Neural cell (in vitro differentiated cells): ENCODE results near the gene TMEM74B. TPM values are rescaled to one million over a fixed set of nuclear protein-coding genes. Genes with fewer than 3 reads are reported as not detected.
"Not testable (repeated sequence)": the region's sequence is repeated elsewhere in the genome, so short reads cannot be mapped to it uniquely, and the experiment has no call there.

Experiments
- H2AFZ ChIP-seq: fragments of 200-600, 300-800 bp; sonication (generic), shearing (Covaris generic); 2 replicates; pipeline ENCODE4 v1.6.0; 2014; ENCODE audit warnings: low read depth, mild to moderate bottlenecking, antibody characterized with exemption, low read length, moderate library complexity
- H3F3A ChIP-seq: fragments of 200-600 bp; shearing (Covaris generic); 2 replicates; pipeline ENCODE4 v1.6.1; 2016; ENCODE audit warnings: mild to moderate bottlenecking, moderate library complexity, mixed read lengths, antibody characterized with exemption, low read length; ENCODE audit not compliant: insufficient read depth, poor library complexity, severe bottlenecking
- H3K27ac ChIP-seq: fragments of 200-600, 300-800 bp; sonication (generic), shearing (Covaris generic); 2 replicates; pipeline ENCODE4 v1.5.1; 2014; ENCODE audit warnings: mild to moderate bottlenecking, low read length, moderate library complexity
- H3K27me3 ChIP-seq: fragments of 300-800, 200-600 bp; sonication (generic), shearing (Covaris generic); 2 replicates; pipeline ENCODE4 v1.6.0; 2014; ENCODE audit warnings: mild to moderate bottlenecking, low read depth, low read length, moderate library complexity; ENCODE audit not compliant: insufficient read depth
- H3K36me3 ChIP-seq: fragments of 300-800, 200-600 bp; sonication (generic), shearing (Covaris generic); 2 replicates; pipeline ENCODE4 v1.5.1; 2014; ENCODE audit warnings: mild to moderate bottlenecking, antibody characterized with exemption, low read length, moderate library complexity; ENCODE audit not compliant: insufficient read depth
- H3K4me2 ChIP-seq: fragments of 300-800, 200-600 bp; sonication (generic), shearing (Covaris generic); 2 replicates; pipeline ENCODE4 v1.6.0; 2014; ENCODE audit warnings: mild to moderate bottlenecking, low read length
- H3K4me3 ChIP-seq: fragments of 300-800, 200-600 bp; sonication (generic), shearing (Covaris generic); 2 replicates; pipeline ENCODE4 v1.5.1; 2014; ENCODE audit warnings: mild to moderate bottlenecking, low read length, moderate library complexity
- H3K79me2 ChIP-seq: fragments of 200-600 bp; shearing (Covaris generic); replicated peaks from 2 replicates; pipeline ENCODE4 v1.6.0; 2014; ENCODE audit warnings: mild to moderate bottlenecking, low read length, moderate library complexity; ENCODE audit not compliant: insufficient read depth
- H3K9ac ChIP-seq: fragments of 300-800, 200-600 bp; sonication (generic), shearing (Covaris generic); 2 replicates; pipeline ENCODE4 v1.6.1; 2016; ENCODE audit warnings: mild to moderate bottlenecking, low read length, mixed read lengths
- H3K9me2 ChIP-seq: fragments of 200-600 bp; shearing (Covaris generic); 2 replicates; pipeline ENCODE4 v1.6.1; 2016; ENCODE audit warnings: mild to moderate bottlenecking, low read length, mixed read lengths; ENCODE audit not compliant: insufficient read depth
- H3K9me3 ChIP-seq: fragments of 200-600, 300-800 bp; sonication (generic), shearing (Covaris generic); 2 replicates; pipeline ENCODE4 v1.6.1; 2016; ENCODE audit warnings: mild to moderate bottlenecking, mixed run types, low read length, moderate library complexity, mixed read lengths
- H4K20me1 ChIP-seq: fragments of 200-600 bp; shearing (Covaris generic); 2 replicates; pipeline ENCODE4 v1.6.1; 2016; ENCODE audit warnings: mild to moderate bottlenecking, mixed run types; ENCODE audit not compliant: insufficient read depth
- CTCF ChIP-seq: fragments of 450-650 bp; IDR thresholded peaks from 2 replicates; pipeline ENCODE4 v1.5.1; 2014; ENCODE audit warnings: antibody characterized with exemption, mild to moderate bottlenecking, moderate library complexity; ENCODE audit not compliant: poor library complexity, severe bottlenecking
- EP300 ChIP-seq: fragments of 450-650 bp; conservative IDR thresholded peaks from 2 replicates; pipeline ENCODE4 v1.6.1; 2014; ENCODE audit warnings: antibody characterized with exemption, mild to moderate bottlenecking, moderate library complexity; ENCODE audit not compliant: poor library complexity, severe bottlenecking
- EZH2 ChIP-seq: fragments of 200-600, 300-800 bp; shearing (Covaris generic), sonication (generic); IDR thresholded peaks from 2 replicates; pipeline ENCODE4 v1.6.1; 2014; ENCODE audit warnings: antibody characterized with exemption, low read length, borderline replicate concordance, mild to moderate bottlenecking; ENCODE audit not compliant: insufficient read depth, poor library complexity, severe bottlenecking
- MXI1 ChIP-seq: fragments of 450-650 bp; conservative IDR thresholded peaks from 2 replicates; pipeline ENCODE4 v1.6.1; 2014; ENCODE audit warnings: antibody characterized with exemption, mild to moderate bottlenecking; ENCODE audit not compliant: poor library complexity, severe bottlenecking
- POLR2AphosphoS5 ChIP-seq: IDR thresholded peaks from 2 replicates; pipeline ENCODE4 v1.6.1; 2012
- RAD21 ChIP-seq: fragments of 450-650 bp; conservative IDR thresholded peaks from 2 replicates; pipeline ENCODE4 v1.6.1; 2014; ENCODE audit warnings: antibody characterized with exemption, mild to moderate bottlenecking, moderate library complexity
- REST ChIP-seq: IDR thresholded peaks from 2 replicates; pipeline ENCODE4 v1.6.1; 2012; ENCODE audit warnings: borderline replicate concordance
- SMC3 ChIP-seq: fragments of 450-650 bp; conservative IDR thresholded peaks from 2 replicates; pipeline ENCODE4 v1.6.1; 2014; ENCODE audit warnings: antibody characterized with exemption, mild to moderate bottlenecking, moderate library complexity; ENCODE audit not compliant: poor library complexity
- TAF1 ChIP-seq: IDR thresholded peaks from 2 replicates; pipeline ENCODE4 v1.6.1; 2012; ENCODE audit warnings: low read depth
- polyA plus RNA-seq: library from polyadenylated mRNA; depleted of rRNA; stranded (reverse); fragments of >200 nt; gene quantifications from 2 replicates; pipeline ENCODE4 v1.2.3, GENCODE V29; 2014

Gene TMEM74B
- polyA plus RNA-seq, 1 donor from 2014 or later = 155 TPM

GRCh38 chr20:1150968-1151367 is 33.8 kb downstream of the TMEM74B start:
- Histone ChIP-seq H3K27ac (no peak overlapping the region), H3K36me3 (peaks cover 10% of the 10 kb centered on the region), H3K9ac (no peak overlapping the region), H3K27me3 (no peaks in the 10 kb centered on the region), H2AFZ (no peak overlapping the region), H4K20me1 (no peaks in the 10 kb centered on the region), H3K9me3 (no peaks in the 10 kb centered on the region), H3F3A (no peaks in the 10 kb centered on the region), H3K4me3 (no peak overlapping the region), H3K4me2 (no peak overlapping the region), H3K79me2 (no peaks in the 10 kb centered on the region), H3K9me2 (no peaks in the 10 kb centered on the region)
- TF ChIP-seq EP300 (no peak), RAD21 (no peak), TAF1 (no peak), REST (no peak), CTCF (no peak), SMC3 (no peak), POLR2AphosphoS5 (no peak), MXI1 (no peak), EZH2 (no peak)

GRCh38 chr20:1150218-1150617 is 34.6 kb downstream of the TMEM74B start:
- Histone ChIP-seq H4K20me1 (no peaks in the 10 kb centered on the region), H2AFZ (no peak overlapping the region), H3K27ac (no peak overlapping the region), H3K9ac (no peak overlapping the region), H3K4me2 (no peak overlapping the region), H3K79me2 (no peaks in the 10 kb centered on the region), H3K4me3 (no peak overlapping the region), H3F3A (no peaks in the 10 kb centered on the region), H3K9me3 (no peaks in the 10 kb centered on the region), H3K9me2 (no peaks in the 10 kb centered on the region), H3K36me3 (peaks cover 10% of the 10 kb centered on the region), H3K27me3 (no peaks in the 10 kb centered on the region)
- no peak for TF ChIP-seq EP300
- no peak for TF ChIP-seq POLR2AphosphoS5
- TF ChIP-seq MXI1 = no peak
- no peak for TF ChIP-seq RAD21
- TF ChIP-seq CTCF = no peak
- no peak for TF ChIP-seq REST
- TF ChIP-seq SMC3 = no peak
- TF ChIP-seq TAF1 = no peak
- no peak for TF ChIP-seq EZH2

- H3K9me3 ChIP-seq, H4K20me1 ChIP-seq, H3K27ac ChIP-seq, H3K9me2 ChIP-seq, H3F3A ChIP-seq, H3K36me3 ChIP-seq, H2AFZ ChIP-seq, H3K9ac ChIP-seq, H3K4me3 ChIP-seq, H3K4me2 ChIP-seq, H3K79me2 ChIP-seq, H3K27me3 ChIP-seq: not testable (repeated sequence)
Measured at GRCh38 chr20:1149812-1150211, 35.0 kb downstream of the TMEM74B start.
